SK-N-SH (cell line): Measurements from ENCODE around the gene EPHA10. TPM values are rescaled to one million over a fixed set of nuclear protein-coding genes. Genes with fewer than 3 reads are reported as not detected.

ENCODE experiments used
- CTCF ChIA-PET: fragments of 300-600, 350-600 bp; formaldehyde crosslinking; extraction: SDS; loops from one replicate; lab custom pipeline; 2021; lab: Yijun Ruan, JAX
- POLR2A ChIA-PET: fragments of 350-600 bp; sonication (Branson Sonifier 250); formaldehyde crosslinking; extraction: SDS; loops from one replicate; lab custom pipeline; 2020; ENCODE audit warnings: antibody characterized with exemption, inconsistent platforms; lab: Yijun Ruan, JAX
- DNase-seq: peaks from one replicate; pipeline ENCODE4 v3.0.0; 2012
- H2AFZ ChIP-seq: fragments of 200-600 bp; sonication (generic); 2 replicates; pipeline ENCODE4 v1.8.1; 2016; ENCODE audit warnings: antibody characterized with exemption, mild to moderate bottlenecking, low read depth
- H3F3A ChIP-seq: fragments of 200-600 bp; sonication (generic); replicated peaks from 2 replicates; pipeline ENCODE3; 2016; ENCODE audit warnings: antibody characterized with exemption, mild to moderate bottlenecking; ENCODE audit not compliant: insufficient read depth
- H3K27ac ChIP-seq, 2 experiments: fragments of 200-500 bp in 1 of 2; fragments of 200-600 bp in 1 of 2; sonication (Bioruptor generic) in 1 of 2; sonication (generic), shearing (Covaris generic) in 1 of 2; 2 replicates each; pipeline versions ENCODE4 v1.5.1 to v1.6.1; 2014 to 2016; ENCODE audit warnings: low read depth in 2 of 2, inconsistent platforms in 1 of 2, low read length in 1 of 2, mild to moderate bottlenecking in 1 of 2, mixed read lengths in 1 of 2
- H3K27me3 ChIP-seq: fragments of 200-600 bp; sonication (generic), shearing (Covaris generic); 2 replicates; pipeline ENCODE4 v1.6.1; 2016; ENCODE audit warnings: mixed run types; ENCODE audit not compliant: insufficient read depth
- H3K36me3 ChIP-seq, 2 experiments: fragments of 200-500 bp in 1 of 2; fragments of 200-600 bp in 1 of 2; sonication (Bioruptor generic) in 1 of 2; sonication (generic) in 1 of 2; replicated peaks in 1 of 2; 2 replicates each; pipeline versions ENCODE3 to v1.5.1; 2014 to 2016; ENCODE audit warnings: low read length in 1 of 2, mild to moderate bottlenecking in 1 of 2; ENCODE audit not compliant: insufficient read depth in 2 of 2, control insufficient read depth in 1 of 2
- H3K4me1 ChIP-seq, 2 experiments: fragments of 200-500 bp in 1 of 2; fragments of 200-600 bp in 1 of 2; sonication (Bioruptor generic) in 1 of 2; sonication (generic), shearing (Covaris generic) in 1 of 2; 2 replicates each; pipeline versions ENCODE4 v1.5.1 to v1.6.1; 2014 to 2016; ENCODE audit warnings: low read depth in 1 of 2, low read length in 1 of 2, mixed run types in 1 of 2; ENCODE audit not compliant: insufficient read depth in 2 of 2, control insufficient read depth in 1 of 2
- H3K4me2 ChIP-seq: fragments of 200-600 bp; sonication (generic), shearing (Covaris generic); 2 replicates; pipeline ENCODE4 v1.6.1; 2017; ENCODE audit warnings: mixed run types
- H3K4me3 ChIP-seq, 2 experiments: fragments of 200-500 bp in 1 of 2; fragments of 200-600 bp in 1 of 2; sonication (Bioruptor generic) in 1 of 2; sonication (generic), shearing (Covaris generic) in 1 of 2; 2 replicates each; pipeline versions ENCODE4 v1.5.1 to v1.8.1; 2014 to 2016; ENCODE audit warnings: low read depth in 2 of 2, inconsistent platforms in 1 of 2, low read length in 1 of 2, mild to moderate bottlenecking in 1 of 2, mixed read lengths in 1 of 2, moderate library complexity in 1 of 2
- H3K79me2 ChIP-seq: fragments of 200-600 bp; sonication (generic); 2 replicates; pipeline ENCODE4 v1.8.1; 2017; ENCODE audit warnings: mild to moderate bottlenecking; ENCODE audit not compliant: insufficient read depth
- H3K9ac ChIP-seq: fragments of 200-600 bp; sonication (generic); 2 replicates; pipeline ENCODE4 v1.6.1; 2017; ENCODE audit warnings: mixed run types
- H3K9me2 ChIP-seq: fragments of 200-600 bp; sonication (generic); 2 replicates; pipeline ENCODE4 v1.6.1; 2017; ENCODE audit warnings: mixed run types
- H3K9me3 ChIP-seq: fragments of 200-600 bp; sonication (generic); 2 replicates; pipeline ENCODE4 v1.6.1; 2017; ENCODE audit warnings: mixed run types, mild to moderate bottlenecking, moderate library complexity
- H4K20me1 ChIP-seq: fragments of 200-600 bp; sonication (generic); 2 replicates; pipeline ENCODE4 v1.6.1; 2017; ENCODE audit warnings: mild to moderate bottlenecking, mixed run types; ENCODE audit not compliant: insufficient read depth
- FOSL2 ChIP-seq: IDR thresholded peaks from 2 replicates; pipeline ENCODE4 v1.4.0; 2012; ENCODE audit warnings: low read depth, mild to moderate bottlenecking, moderate library complexity, borderline replicate concordance
- GATA2 ChIP-seq: sonication (generic); formaldehyde crosslinking; IDR thresholded peaks from 2 replicates; pipeline ENCODE4 v1.5.0; 2020; ENCODE audit warnings: mild to moderate bottlenecking, missing genetic modification reagents
- JUND ChIP-seq: IDR thresholded peaks from 2 replicates; pipeline ENCODE4 v1.4.0; 2012
- MAX ChIP-seq: IDR thresholded peaks from 2 replicates; pipeline ENCODE4 v1.4.0; 2012; ENCODE audit warnings: low read depth
- MEF2A ChIP-seq: IDR thresholded peaks from 2 replicates; pipeline ENCODE4 v1.4.0; 2012; ENCODE audit warnings: low read depth, borderline replicate concordance
- MXI1 ChIP-seq: IDR thresholded peaks from 2 replicates; pipeline ENCODE4 v1.6.1; 2012; ENCODE audit warnings: mild to moderate bottlenecking, low read depth, low read length, improper control_type of control experiment
- NFIC ChIP-seq: IDR thresholded peaks from 2 replicates; pipeline ENCODE4 v1.4.0; 2012; ENCODE audit warnings: borderline replicate concordance
- PBX3 ChIP-seq: IDR thresholded peaks from 2 replicates; pipeline ENCODE4; 2012
- POLR2AphosphoS5 ChIP-seq: IDR thresholded peaks from 2 replicates; pipeline ENCODE4 v1.6.1; 2012; ENCODE audit warnings: low read depth, low read length
- REST ChIP-seq: IDR thresholded peaks from 2 replicates; pipeline ENCODE4 v1.6.1; 2012; ENCODE audit warnings: mild to moderate bottlenecking, low read depth, low read length, moderate library complexity
- RXRA ChIP-seq: IDR thresholded peaks from 2 replicates; pipeline ENCODE4 v1.4.0; 2012; ENCODE audit warnings: low read depth, mild to moderate bottlenecking, borderline replicate concordance
- SMC3 ChIP-seq: IDR thresholded peaks from 2 replicates; pipeline ENCODE4 v1.6.1; 2012; ENCODE audit warnings: low read depth, low read length, improper control_type of control experiment
- TCF12 ChIP-seq: IDR thresholded peaks from 2 replicates; pipeline ENCODE4 v1.4.0; 2012
- ZBTB33 ChIP-seq: IDR thresholded peaks from 2 replicates; pipeline ENCODE4 v1.4.0; 2012; ENCODE audit warnings: low read depth, borderline replicate concordance
- WGBS: methylation state at CpG from one replicate; pipeline ENCODE4 v1.1.6; 2017; ENCODE audit warnings: low lambda C conversion rate; 5-methylcytosine and 5-hydroxymethylcytosine counted together
- polyA plus RNA-seq, 3 experiments: library from polyadenylated mRNA; depleted of rRNA; stranded (reverse); fragments of >200 nt; gene quantifications; 2 replicates each; pipeline ENCODE4 v1.2.3, GENCODE V29; 2012

The EPHA10 gene
- polyA plus RNA-seq, 1 of the 3 experiments (the other 2 are of a cell fraction), result 0.05 TPM

- POLR2A ChIA-PET, result no interaction called here
- CTCF ChIA-PET, result interaction anchor here (2.6 kb wide), 1 partner anchor 119 kb away, joined by 7 read pairs; no protein-coding TSS in a partner anchor
- H2AFZ ChIP-seq, result no peak overlapping the region
Measured at GRCh38 chr1:37722181-37723071, 42.5 kb downstream of the EPHA10 start.

GRCh38 chr1:37721565-37721964 lies 43.4 kb downstream of the EPHA10 start:
- DNase-seq, result no peak
- POLR2A ChIA-PET, result no interaction called here
- WGBS, result 70% methylated on average over 2 of the region's 19 CpGs
- TF ChIP-seq NFIC, result no peak
- TF ChIP-seq POLR2AphosphoS5, result no peak
- no peak for TF ChIP-seq FOSL2
- TF ChIP-seq SMC3, result no peak
- TF ChIP-seq MAX, result no peak
- TF ChIP-seq PBX3, result no peak
- no peak for TF ChIP-seq TCF12
- no peak for TF ChIP-seq GATA2
- TF ChIP-seq REST, result no peak
- no peak for TF ChIP-seq RXRA
- no peak for TF ChIP-seq ZBTB33
- TF ChIP-seq MXI1, result no peak
- TF ChIP-seq JUND, result no peak

More at GRCh38 chr1:37722181-37723071, 42.5 kb downstream of the EPHA10 start:
- Histone ChIP-seq H3K9me3 (no peaks in the 10 kb centered on the region), H3K27ac (no peak overlapping the region), H3K79me2 (no peaks in the 10 kb centered on the region), H3K9me2 (no peaks in the 10 kb centered on the region), H3K4me2 (no peak overlapping the region), H3K36me3 (no peaks in the 10 kb centered on the region), H3K9ac (no peak overlapping the region), H4K20me1 (no peaks in the 10 kb centered on the region), H3K4me3 (no peak overlapping the region), H3F3A (no peaks in the 10 kb centered on the region), H3K4me1 (peaks cover 0 to 7% of the 10 kb centered on the region in 2 experiments; a peak in 1 of 4 replicates), H3K27me3 (no peaks in the 10 kb centered on the region)
- no peak for DNase-seq
- TF ChIP-seq ZBTB33 (no peak), MEF2A (no peak)
- 53% methylated on average over 12 of the region's 14 CpGs for WGBS

More at GRCh38 chr1:37721565-37721964, 43.4 kb downstream of the EPHA10 start:
- H3K27me3 ChIP-seq, result no peaks in the 10 kb centered on the region
- no peak overlapping the region for H3K4me2 ChIP-seq
- CTCF ChIA-PET, result interaction anchor here (2.6 kb wide), 1 partner anchor 118 kb away, joined by 7 read pairs; no protein-coding TSS in a partner anchor
- H3F3A ChIP-seq, result no peaks in the 10 kb centered on the region
- no peak overlapping the region for H3K4me3 ChIP-seq
- H3K36me3 ChIP-seq, result no peaks in the 10 kb centered on the region
- H3K79me2 ChIP-seq, result no peaks in the 10 kb centered on the region
- H3K9ac ChIP-seq, result no peak overlapping the region
- no peaks in the 10 kb centered on the region for H3K9me2 ChIP-seq
- H2AFZ ChIP-seq, result no peak overlapping the region
- H3K27ac ChIP-seq, result no peak overlapping the region
- H3K9me3 ChIP-seq, result no peaks in the 10 kb centered on the region
- peaks cover 0 to 7% of the 10 kb centered on the region in 2 experiments; a peak in 1 of 4 replicates for H3K4me1 ChIP-seq
- H4K20me1 ChIP-seq, result no peaks in the 10 kb centered on the region
